ENCODE measurements around the gene CALB2. TPM values are rescaled to one million over a fixed set of nuclear protein-coding genes. Genes with fewer than 3 reads are reported as not detected.

The CALB2 gene
- polyA plus RNA-seq, 1 donor (not counting 4 experiments of a cell fraction or from before 2014, with no cell fraction given): 1.4 TPM

- H3K36me3 ChIP-seq (ENCODE audit: control insufficient read depth in 2 of 2, extremely low read depth in 1 of 2, insufficient read depth in 2 of 2, low read length in 2 of 2): no peaks in the 10 kb centered on the region
These were observed 15.4 kb upstream of the CALB2 start for GRCh38 chr16:71343078-71343477.

DNA sequence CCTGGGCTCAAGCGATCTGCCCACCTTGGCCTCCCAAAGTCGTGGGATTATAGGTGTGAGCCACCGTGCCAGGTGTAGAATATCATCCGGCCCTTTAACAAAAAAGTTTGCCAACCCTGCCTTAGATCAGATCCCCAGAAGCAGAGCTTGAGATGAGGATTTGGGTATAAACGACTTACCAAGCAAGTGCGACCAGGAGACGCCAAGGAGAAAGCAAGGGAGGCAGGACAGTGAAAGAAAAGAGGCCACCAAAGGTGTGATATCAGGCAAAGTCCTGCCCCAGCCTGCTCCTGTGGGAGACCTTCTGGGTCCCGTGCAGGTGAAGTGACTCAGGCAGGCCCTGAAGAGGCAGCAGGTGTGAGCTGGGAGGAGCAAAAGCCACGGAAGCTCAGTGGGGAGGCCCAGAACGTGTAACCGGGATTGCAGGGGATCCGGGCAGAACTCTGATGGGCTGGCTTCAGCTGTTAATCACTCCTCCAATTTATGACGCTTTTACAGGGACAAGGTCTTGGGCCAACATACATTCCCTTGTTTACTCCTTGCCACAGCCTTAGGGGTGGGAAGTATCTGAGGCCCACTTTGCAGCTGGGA lies 14.1 kb upstream of the CALB2 start:
- dilution Hi-C loops (cut with MboI; ENCODE audit: extremely low pct_ligation_motif_present, low sequenced_read_pairs): no loop called here
- TF ChIP-seq, protein P1, sequence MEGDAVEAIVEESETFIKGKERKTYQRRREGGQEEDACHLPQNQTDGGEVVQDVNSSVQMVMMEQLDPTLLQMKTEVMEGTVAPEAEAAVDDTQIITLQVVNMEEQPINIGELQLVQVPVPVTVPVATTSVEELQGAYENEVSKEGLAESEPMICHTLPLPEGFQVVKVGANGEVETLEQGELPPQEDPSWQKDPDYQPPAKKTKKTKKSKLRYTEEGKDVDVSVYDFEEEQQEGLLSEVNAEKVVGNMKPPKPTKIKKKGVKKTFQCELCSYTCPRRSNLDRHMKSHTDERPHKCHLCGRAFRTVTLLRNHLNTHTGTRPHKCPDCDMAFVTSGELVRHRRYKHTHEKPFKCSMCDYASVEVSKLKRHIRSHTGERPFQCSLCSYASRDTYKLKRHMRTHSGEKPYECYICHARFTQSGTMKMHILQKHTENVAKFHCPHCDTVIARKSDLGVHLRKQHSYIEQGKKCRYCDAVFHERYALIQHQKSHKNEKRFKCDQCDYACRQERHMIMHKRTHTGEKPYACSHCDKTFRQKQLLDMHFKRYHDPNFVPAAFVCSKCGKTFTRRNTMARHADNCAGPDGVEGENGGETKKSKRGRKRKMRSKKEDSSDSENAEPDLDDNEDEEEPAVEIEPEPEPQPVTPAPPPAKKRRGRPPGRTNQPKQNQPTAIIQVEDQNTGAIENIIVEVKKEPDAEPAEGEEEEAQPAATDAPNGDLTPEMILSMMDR (optimal IDR thresholded peaks at IDR 0.05 in 1 of 3, IDR thresholded peaks at IDR 0.05 in 1 of 3, conservative IDR thresholded peaks at IDR 0.05 in 1 of 3; ENCODE audit: extremely low read depth in 1 of 3, insufficient read depth in 2 of 3, low read length in 3 of 3): no peak
- TF ChIP-seq EZH2 (IDR thresholded peaks at IDR 0.05; ENCODE audit: low read length): no peak
- Histone ChIP-seq H4K20me1 (ENCODE audit: control insufficient read depth, extremely low read depth, insufficient read depth, low read length) (no peaks in the 10 kb centered on the region), H3K36me3 (ENCODE audit: control insufficient read depth in 2 of 2, extremely low read depth in 1 of 2, insufficient read depth in 2 of 2, low read length in 2 of 2) (no peaks in the 10 kb centered on the region), H3K9me1 (ENCODE audit: control insufficient read depth, extremely low read depth, insufficient read depth, low read length) (no peaks in the 10 kb centered on the region), H3K79me2 (ENCODE audit: control insufficient read depth, insufficient read depth, low read length) (no peaks in the 10 kb centered on the region), H3K27ac (ENCODE audit: control insufficient read depth, insufficient read depth, low read length) (no peak overlapping the region), H3K9me3 (ENCODE audit: control insufficient read depth, low read depth, low read length) (no peaks in the 10 kb centered on the region), H2AFZ (ENCODE audit: control insufficient read depth, low read length) (no peak overlapping the region), H3K9ac (ENCODE audit: control insufficient read depth, extremely low read depth, insufficient read depth, low read length) (no peak overlapping the region), H3K4me2 (ENCODE audit: control insufficient read depth, extremely low read depth, insufficient read depth, low read depth, low read length) (peak overlapping the region; percentile 2), H3K4me1 (ENCODE audit: control insufficient read depth, extremely low read depth, insufficient read depth, low read length) (peaks cover 13% of the 10 kb centered on the region), H3K4me3 (ENCODE audit: control insufficient read depth in 2 of 3, extremely low read depth in 1 of 3, insufficient read depth in 2 of 3, low read depth in 1 of 3, low read length in 3 of 3) (no peak overlapping the region), H3K27me3 (ENCODE audit: control insufficient read depth, extremely low read depth, insufficient read depth, low read length) (no peaks in the 10 kb centered on the region)
- FAIRE-seq: no peak
- no peak for DNase-seq (ENCODE audit: low read depth, low spot score)

More at GRCh38 chr16:71343078-71343477, 15.4 kb upstream of the CALB2 start:
- H3K4me1 ChIP-seq (ENCODE audit: control insufficient read depth, extremely low read depth, insufficient read depth, low read length): peaks cover 26% of the 10 kb centered on the region
- dilution Hi-C loops (cut with MboI; ENCODE audit: extremely low pct_ligation_motif_present, low sequenced_read_pairs): no loop called here
- TF ChIP-seq, protein P1 (optimal IDR thresholded peaks at IDR 0.05 in 1 of 3, IDR thresholded peaks at IDR 0.05 in 1 of 3, conservative IDR thresholded peaks at IDR 0.05 in 1 of 3; ENCODE audit: extremely low read depth in 1 of 3, insufficient read depth in 2 of 3, low read length in 3 of 3): no peak
- TF ChIP-seq EZH2 (IDR thresholded peaks at IDR 0.05; ENCODE audit: low read length): no peak
- H3K27me3 ChIP-seq (ENCODE audit: control insufficient read depth, extremely low read depth, insufficient read depth, low read length): no peaks in the 10 kb centered on the region
- H3K4me2 ChIP-seq (ENCODE audit: control insufficient read depth, extremely low read depth, insufficient read depth, low read depth, low read length): no peak overlapping the region
- FAIRE-seq (no peak), DNase-seq (ENCODE audit: low read depth, low spot score) (no peak)
- H3K79me2 ChIP-seq (ENCODE audit: control insufficient read depth, insufficient read depth, low read length): no peaks in the 10 kb centered on the region
- no peaks in the 10 kb centered on the region for H3K9me1 ChIP-seq (ENCODE audit: control insufficient read depth, extremely low read depth, insufficient read depth, low read length)
- H3K4me3 ChIP-seq (ENCODE audit: control insufficient read depth in 2 of 3, extremely low read depth in 1 of 3, insufficient read depth in 2 of 3, low read depth in 1 of 3, low read length in 3 of 3): no peak overlapping the region
- H3K9ac ChIP-seq (ENCODE audit: control insufficient read depth, extremely low read depth, insufficient read depth, low read length): no peak overlapping the region
- no peak overlapping the region for H2AFZ ChIP-seq (ENCODE audit: control insufficient read depth, low read length)
- no peak overlapping the region for H3K27ac ChIP-seq (ENCODE audit: control insufficient read depth, insufficient read depth, low read length)
- H3K9me3 ChIP-seq (ENCODE audit: control insufficient read depth, low read depth, low read length): no peaks in the 10 kb centered on the region
- no peaks in the 10 kb centered on the region for H4K20me1 ChIP-seq (ENCODE audit: control insufficient read depth, extremely low read depth, insufficient read depth, low read length)
